Measurements from ENCODE around the gene TREM1.

DNA sequence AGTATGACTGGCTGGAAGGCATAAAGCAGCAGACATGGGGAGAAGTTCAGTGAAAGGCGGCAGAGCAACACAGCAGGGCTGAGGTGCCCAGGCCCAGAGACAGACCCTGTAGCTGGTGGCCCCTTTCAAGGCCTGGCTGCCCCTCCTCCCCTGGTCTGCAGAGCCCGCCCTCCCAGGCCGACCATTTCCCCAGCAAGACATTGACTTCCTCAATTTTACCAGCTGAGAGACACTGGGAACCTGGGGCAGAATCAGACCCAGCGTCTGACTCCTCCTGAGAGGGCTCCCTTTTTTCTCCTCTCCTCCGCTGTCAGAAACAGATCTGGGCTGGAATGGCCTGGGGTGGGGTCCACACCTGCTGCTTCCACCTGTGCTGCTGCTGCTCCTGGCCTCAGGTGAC is 58.4 kb downstream of the TREM1 start, which contains the start of gene TREML4:
- no peak for TF ChIP-seq EP300 (IDR thresholded peaks at IDR 0.05)
- TF ChIP-seq, protein P1, sequence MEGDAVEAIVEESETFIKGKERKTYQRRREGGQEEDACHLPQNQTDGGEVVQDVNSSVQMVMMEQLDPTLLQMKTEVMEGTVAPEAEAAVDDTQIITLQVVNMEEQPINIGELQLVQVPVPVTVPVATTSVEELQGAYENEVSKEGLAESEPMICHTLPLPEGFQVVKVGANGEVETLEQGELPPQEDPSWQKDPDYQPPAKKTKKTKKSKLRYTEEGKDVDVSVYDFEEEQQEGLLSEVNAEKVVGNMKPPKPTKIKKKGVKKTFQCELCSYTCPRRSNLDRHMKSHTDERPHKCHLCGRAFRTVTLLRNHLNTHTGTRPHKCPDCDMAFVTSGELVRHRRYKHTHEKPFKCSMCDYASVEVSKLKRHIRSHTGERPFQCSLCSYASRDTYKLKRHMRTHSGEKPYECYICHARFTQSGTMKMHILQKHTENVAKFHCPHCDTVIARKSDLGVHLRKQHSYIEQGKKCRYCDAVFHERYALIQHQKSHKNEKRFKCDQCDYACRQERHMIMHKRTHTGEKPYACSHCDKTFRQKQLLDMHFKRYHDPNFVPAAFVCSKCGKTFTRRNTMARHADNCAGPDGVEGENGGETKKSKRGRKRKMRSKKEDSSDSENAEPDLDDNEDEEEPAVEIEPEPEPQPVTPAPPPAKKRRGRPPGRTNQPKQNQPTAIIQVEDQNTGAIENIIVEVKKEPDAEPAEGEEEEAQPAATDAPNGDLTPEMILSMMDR (IDR thresholded peaks at IDR 0.05) = no peak
